Measurements from ENCODE around the gene ELK4. TPM values are rescaled to one million over a fixed set of nuclear protein-coding genes. Genes with fewer than 3 reads are reported as not detected.

ELK4 gene
- total and polyA plus RNA-seq, 2 of the 13 experiments (the other 11 are each of a cell fraction or from before 2014, with no cell fraction given) = 8.3 to 13.1 TPM

DNA sequence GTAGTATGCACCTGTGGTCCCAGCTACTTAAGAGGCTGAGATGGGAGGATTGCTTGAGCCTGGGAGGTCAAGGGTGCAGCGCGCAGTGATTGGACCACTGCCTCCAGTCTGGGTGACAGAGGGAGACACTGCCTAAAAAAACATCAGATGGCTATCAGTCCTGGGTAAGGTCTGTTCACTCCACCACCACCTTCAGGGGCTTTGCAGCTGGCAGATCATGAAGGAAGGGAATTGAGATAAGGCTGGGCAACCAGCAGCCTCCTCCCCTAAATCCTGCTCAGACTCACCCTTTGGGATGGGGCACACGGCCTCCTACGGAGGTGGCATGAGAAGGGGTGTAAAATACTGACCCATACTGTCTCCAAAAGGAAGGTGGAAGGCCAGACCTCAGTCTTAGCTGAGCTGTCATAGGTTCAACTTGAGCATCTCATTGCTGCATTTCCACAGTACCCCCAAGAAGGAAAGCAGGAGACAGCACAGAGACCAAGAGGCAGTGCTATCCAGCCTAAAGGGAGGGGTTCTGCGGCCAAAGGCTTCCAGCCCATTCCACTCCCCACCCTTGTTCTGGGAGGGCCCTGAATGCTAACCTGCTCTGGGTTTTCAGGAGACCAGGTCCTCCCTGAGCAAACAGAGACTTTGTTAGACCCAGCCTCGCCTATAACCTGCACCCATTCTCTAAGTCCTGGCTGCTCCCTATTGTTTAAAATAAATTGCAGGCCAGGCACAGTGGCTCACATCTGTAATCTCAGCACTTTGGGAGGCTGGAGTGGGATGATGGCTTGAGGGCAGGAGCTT lies 34.8 kb upstream of the ELK4 start (continued):
- TF ChIP-seq, protein P1, sequence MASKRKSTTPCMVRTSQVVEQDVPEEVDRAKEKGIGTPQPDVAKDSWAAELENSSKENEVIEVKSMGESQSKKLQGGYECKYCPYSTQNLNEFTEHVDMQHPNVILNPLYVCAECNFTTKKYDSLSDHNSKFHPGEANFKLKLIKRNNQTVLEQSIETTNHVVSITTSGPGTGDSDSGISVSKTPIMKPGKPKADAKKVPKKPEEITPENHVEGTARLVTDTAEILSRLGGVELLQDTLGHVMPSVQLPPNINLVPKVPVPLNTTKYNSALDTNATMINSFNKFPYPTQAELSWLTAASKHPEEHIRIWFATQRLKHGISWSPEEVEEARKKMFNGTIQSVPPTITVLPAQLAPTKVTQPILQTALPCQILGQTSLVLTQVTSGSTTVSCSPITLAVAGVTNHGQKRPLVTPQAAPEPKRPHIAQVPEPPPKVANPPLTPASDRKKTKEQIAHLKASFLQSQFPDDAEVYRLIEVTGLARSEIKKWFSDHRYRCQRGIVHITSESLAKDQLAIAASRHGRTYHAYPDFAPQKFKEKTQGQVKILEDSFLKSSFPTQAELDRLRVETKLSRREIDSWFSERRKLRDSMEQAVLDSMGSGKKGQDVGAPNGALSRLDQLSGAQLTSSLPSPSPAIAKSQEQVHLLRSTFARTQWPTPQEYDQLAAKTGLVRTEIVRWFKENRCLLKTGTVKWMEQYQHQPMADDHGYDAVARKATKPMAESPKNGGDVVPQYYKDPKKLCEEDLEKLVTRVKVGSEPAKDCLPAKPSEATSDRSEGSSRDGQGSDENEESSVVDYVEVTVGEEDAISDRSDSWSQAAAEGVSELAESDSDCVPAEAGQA (IDR thresholded peaks at IDR 0.05; ENCODE audit: low read depth) = no peak
- TF ChIP-seq, protein P1 (CRISPR knock-in tag; IDR thresholded peaks at IDR 0.05; ENCODE audit: borderline replicate concordance) = no peak
- TF ChIP-seq TCF12 (IDR thresholded peaks at IDR 0.05) (no peak), TCF12 (CRISPR knock-in tag; IDR thresholded peaks at IDR 0.05) (no peak)
- TF ChIP-seq, protein P2, sequence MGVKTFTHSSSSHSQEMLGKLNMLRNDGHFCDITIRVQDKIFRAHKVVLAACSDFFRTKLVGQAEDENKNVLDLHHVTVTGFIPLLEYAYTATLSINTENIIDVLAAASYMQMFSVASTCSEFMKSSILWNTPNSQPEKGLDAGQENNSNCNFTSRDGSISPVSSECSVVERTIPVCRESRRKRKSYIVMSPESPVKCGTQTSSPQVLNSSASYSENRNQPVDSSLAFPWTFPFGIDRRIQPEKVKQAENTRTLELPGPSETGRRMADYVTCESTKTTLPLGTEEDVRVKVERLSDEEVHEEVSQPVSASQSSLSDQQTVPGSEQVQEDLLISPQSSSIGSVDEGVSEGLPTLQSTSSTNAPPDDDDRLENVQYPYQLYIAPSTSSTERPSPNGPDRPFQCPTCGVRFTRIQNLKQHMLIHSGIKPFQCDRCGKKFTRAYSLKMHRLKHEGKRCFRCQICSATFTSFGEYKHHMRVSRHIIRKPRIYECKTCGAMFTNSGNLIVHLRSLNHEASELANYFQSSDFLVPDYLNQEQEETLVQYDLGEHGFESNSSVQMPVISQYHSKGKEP (CRISPR knock-in tag; IDR thresholded peaks at IDR 0.05) = no peak
